Hematopoietic multipotent progenitor cell treated with erythropoietin and hydrocortisone succinate and interleukin-3 and kit ligand, for 4 days (in vitro differentiated cells): ENCODE results near the gene UBE2E1.
A peak's percentile ranks its signal among the peaks of the same experiment; 100 is the strongest.
"Not testable (repeated sequence)": the region's sequence is repeated elsewhere in the genome, so short reads cannot be mapped to it uniquely, and the experiment has no call there.

ENCODE experiments used
- DNase-seq: peaks from one replicate; pipeline ENCODE4 v3.0.0-alpha.2; 2015

Gene UBE2E1

DNA sequence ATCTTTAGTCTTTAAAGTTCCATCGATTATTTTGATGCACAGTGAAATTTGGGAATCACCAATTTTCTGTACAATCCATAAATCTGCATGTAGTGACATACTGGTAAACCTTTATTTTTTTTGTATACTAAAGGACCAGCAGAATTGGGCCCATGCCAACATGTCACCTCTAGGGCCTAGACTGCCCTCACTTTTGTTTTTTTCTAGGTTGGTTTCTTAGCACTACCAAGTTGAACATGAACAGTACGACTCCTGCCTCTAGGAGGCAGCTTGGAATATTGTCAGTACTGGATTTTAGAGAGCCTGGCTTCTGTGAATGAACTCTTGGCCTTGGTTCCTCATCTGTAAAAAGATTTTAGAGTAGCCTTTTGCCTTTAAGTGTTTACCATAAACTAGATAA, 78.7 kb downstream of the UBE2E1 start:
- peak; percentile 44 for DNase-seq

DNA sequence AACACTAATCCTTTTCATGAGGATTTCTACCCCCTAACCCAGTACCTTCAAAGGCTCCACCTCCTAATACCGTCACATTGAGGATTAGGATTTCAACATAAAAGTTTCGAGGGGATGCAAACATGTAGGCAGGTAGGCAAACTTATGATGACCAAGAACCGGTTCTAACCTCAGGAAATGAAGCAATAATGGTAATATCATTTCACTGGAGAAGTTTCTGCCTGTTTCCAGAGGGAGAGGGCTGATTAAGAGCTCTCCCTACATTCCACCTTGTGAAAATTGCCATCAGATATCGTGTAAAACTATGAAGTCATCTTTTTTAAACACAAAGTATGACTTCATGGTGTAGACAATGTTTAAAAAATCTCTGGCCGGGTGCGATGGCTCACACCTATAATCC, 79.5 kb downstream of the UBE2E1 start:
- DNase-seq: no peak

DNA sequence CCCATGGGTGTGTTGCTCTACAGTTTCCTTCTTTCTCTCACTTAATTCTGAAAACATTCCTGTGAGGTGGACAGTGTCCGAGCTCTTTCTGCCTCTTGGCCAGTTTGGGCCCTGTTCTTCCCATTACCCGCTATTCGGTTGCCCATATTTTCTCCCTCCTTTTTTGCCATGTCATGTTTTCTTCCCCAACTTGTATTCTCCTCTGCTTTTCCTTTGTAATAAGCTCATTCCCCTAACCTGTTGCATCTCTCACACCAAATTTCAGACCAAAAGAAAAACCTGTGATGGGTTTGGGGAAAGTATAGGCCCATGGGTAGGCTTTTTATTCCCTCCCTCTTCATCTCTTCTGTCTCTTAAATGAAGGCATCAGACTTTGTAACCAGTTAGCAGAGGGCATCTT, 80.6 kb downstream of the UBE2E1 start:
- no peak for DNase-seq

DNA sequence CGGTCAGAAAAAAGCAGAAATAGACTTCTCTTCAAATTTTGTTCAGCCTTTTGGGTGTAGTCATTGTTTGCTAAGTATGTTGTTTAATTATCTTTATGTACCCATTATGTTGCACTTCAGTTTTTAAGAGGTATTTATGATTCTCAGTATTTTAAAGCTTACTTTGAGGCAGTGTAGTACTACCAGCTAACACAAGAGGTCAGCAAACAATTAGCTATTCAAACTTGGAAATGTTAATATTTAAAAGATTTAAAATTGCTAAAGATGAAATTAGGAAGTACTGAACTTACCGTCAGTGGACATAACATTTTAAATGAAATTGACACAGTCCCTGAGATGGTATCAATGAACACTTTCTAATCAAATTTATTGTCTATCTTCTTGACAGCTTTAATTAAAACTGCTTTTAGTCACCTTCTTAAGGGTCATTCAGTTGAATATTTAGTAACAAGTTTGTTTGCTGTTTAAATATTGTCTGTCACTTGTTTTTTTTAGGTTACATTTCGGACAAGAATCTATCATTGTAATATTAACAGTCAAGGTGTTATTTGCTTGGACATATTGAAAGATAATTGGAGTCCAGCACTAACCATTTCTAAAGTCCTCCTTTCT, 83.0 kb downstream of the UBE2E1 start:
- peak; percentile 70 for DNase-seq

DNA sequence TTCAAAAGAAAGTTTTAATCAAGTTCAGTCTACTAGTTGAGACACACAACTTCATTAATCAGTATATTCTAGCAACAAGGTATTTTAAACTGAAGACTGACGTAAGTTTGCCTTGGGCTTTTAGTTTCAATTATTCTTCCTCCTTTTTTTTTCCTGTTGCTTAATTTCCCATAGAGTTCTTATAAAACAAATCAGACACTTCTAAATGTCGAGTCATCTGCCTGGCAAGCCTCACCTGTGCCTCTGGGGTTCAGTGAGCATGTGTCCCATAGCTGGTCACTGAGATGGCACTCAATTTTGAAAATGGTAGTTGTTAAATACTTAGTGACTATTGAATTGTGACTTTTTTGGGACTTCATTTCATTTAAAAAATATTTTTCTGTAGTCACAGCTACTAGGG, 83.6 kb downstream of the UBE2E1 start:
- DNase-seq: no peak

DNA sequence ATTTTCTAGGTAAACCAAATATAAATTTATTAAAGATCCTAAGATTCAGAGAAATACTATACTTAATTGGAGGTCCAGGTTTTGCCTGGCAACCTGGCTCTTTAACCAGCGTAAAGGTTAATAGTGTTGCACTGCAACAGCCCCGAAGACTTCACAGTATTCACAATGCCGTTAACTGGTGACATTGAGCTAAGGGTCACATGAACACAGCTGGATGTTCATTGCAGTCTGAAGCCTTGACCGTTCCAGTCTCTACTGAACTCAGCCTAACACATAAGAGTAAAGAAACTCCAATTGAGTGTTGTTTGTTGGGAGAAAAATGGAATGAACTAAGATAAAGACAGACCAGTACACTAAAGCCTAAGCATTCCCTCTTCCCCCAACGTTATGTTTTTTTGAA, 84.2 kb downstream of the UBE2E1 start:
- DNase-seq: no peak

DNA sequence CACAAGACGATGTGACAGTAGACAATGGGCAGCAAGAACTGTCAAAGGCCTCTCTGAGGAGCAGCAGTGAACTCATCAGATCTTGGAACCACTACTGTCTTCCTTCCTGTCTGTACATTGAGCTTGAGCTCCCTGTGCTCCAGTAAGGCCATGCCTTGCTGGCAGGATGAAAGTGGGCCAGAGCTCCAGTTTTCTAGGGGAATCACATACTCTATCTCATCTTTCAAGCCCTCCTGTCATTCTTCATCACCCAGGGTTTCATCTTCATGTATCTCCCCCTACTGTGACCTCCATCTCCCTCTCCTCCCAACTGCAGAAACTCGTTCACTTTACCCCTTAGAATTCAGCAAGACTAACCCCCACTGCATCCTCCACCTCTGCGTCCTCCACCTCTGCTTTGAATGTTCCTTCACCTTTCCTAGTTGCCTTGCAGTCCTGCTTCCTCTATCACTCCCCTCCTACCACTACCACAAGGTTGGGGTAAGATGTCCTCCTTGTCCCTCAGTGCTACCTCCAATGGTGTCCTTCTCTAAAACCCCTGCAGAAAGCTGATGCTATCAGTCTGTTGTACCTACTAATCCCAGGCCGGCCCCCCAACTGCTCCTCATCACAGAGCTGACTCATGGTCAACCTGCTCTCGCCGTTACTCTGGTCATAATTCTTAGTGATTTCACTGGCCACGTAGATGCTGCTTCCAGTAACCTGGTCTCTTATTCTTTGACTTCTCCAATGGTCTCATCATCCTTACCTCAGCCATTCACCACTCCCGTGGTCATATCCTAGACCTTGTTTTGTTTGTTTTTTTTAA, 88.7 kb downstream of the UBE2E1 start:
- DNase-seq: peak; percentile 43

DNA sequence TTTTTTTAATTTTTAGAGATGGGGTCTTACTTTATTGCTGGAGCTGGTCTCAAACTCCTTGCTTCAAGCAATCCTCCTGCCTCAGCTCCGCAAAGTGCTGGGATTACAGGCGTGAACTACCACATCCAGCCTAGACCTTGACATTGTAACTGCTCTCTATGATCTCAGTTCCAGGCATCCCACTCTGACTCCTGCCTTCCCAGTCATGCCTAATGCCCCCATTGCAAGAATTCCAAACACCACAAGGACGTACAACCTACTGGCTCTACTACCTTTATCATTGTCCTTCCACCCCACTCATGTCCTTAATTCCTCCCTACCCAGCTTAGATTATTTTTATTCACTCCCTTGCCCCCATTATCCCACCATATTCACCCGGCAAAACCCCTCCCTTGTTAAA, 89.4 kb downstream of the UBE2E1 start:
- DNase-seq: no peak

DNA sequence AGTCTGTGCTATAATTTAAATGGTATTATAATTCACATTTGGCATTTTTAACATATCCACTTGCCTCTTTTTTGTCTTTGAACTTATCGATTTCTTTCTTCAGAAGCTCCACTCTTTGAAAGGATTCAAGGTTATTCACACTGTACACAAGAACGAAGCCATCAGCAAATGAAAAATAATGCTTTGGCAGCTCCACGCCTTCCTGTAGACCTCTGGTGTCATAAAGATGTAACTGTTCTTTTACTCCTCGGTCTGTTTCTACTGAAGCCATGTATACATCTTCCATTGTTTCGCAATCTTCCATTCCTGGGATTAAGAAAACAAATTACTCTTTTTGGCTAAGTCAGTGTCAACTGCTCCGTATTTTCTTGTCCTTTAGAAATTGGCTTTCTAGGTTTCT, 95.0 kb downstream of the UBE2E1 start:
- no peak for DNase-seq

DNA sequence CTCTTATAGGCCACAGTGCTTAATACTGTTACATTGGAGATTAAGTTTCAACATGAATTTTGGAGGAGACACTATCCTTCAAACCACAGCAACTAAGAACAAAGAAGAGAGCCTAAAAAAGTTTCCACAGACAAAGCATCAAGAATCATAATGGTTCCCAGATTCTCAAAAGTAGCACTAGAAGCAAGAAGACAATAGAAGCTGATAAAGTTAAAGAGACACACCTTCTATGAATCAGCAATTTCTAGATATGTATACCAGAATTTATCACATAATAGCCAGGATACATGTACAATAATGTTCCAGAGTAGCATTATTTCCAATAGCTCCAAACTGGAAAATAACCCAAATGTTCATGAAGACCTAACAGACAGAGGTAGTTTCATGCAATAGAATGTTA, 98.8 kb downstream of the UBE2E1 start:
- peak; percentile 46 for DNase-seq

DNA sequence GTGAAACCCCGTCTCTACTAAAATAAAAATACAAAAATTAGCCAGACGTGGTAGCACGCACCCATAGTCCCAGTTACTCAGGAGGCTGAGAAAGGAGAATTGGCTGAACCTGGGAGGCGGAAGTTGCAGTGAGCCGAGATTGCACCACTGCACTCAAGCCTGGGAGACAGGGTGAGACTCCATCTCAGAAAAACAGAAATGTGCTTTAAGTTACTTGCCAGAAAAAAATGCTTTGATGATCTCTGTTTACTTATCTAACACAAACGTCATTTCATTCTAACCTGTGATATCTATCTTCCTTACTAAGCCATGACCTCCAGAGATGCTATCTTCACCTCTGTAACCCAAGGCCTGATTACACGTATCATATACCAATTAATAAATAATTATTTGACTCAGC, 103.6 kb downstream of the UBE2E1 start:
- no peak for DNase-seq

DNA sequence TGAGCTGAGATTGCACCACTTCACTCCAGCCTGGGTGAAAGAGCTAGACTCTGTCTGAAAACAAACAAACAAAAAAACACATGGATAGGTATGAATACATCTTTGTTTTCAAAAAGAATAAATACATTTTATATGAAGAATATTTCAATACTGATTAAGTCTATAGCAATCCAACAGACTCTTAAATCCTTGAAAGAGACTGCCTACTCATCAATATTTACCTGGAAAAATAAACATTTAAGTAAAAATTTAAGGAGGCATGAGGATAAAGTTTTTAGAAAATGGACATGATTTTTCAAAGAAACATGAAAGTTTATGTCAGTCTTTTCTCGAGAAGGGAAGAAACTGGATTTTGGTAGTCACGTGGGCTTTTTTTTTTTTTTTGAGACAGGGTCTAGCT, 105.6 kb downstream of the UBE2E1 start:
- no peak for DNase-seq

DNA sequence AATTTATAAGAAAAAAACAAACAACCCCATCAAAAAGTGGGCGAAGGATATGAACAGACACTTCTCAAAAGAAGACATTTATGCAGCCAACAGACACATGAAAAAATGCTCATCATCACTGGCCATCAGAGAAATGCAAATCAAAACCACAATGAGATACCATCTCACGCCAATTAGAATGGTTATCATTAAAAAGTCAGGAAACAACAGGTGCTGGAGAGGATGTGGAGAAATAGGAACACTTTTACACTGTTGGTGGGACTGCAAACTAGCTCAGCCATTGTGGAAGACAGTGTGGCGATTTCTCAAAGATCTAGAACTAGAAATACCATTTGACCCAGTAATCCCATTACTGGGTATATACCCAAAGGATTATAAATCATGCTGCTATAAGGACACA, 106.6 kb downstream of the UBE2E1 start:
- DNase-seq: not testable (repeated sequence)

DNA sequence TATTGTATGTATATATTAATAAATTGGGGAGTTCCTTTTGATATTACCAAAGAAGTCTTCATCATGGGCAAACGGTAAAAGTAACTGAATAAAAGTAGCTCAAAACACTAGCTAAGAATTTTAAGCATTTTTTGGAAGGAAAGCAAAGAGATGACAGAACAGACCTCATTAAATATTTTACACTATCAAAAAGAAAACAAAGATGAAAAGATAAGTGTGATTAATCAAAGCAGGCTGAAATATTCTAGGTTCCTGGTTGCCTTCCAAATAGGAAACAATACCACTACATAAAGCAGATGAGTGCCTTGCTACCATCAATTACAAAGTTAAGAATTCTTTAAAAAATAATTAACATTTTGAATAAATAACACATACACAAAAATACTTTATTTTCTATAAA, 107.4 kb downstream of the UBE2E1 start:
- no peak for DNase-seq

DNA sequence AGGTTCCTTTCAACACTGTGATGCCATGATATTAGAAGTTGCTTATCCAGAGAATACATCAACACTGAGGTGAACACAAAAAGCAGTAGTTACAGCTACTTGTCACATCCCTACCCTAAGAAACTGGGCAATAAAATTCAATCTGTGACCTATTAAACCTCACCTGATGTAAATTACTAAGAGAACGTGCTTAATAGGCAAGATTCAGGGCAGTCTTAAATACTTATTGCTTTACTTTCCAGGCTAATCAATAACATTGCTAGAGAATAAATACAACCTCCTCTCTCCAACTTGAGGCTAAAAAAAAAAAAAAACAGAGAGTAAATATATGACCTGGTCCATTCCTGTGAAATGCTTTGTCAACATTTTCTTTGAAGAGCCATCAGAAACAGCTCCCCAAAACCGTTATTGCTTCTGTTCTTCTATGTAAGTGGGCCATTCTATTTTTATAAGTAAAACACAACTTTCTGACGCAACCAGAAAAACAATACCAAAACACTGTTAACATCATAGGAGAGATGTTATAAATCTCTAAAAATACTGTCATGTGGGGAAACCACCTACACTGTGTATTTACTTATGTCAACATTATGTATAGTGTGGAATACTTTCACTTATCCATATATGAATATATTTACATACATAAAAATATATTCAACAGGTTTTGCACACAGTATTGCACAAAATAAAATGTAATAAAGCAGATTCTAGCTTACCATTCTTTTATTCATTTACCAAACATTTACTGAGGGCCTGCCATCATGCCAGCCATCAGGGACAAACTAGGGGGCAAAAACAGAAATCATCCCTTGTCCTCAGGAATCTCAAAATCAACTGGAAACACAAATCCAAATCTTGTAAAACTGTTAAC, 108.4 kb downstream of the UBE2E1 start:
- no peak for DNase-seq

DNA sequence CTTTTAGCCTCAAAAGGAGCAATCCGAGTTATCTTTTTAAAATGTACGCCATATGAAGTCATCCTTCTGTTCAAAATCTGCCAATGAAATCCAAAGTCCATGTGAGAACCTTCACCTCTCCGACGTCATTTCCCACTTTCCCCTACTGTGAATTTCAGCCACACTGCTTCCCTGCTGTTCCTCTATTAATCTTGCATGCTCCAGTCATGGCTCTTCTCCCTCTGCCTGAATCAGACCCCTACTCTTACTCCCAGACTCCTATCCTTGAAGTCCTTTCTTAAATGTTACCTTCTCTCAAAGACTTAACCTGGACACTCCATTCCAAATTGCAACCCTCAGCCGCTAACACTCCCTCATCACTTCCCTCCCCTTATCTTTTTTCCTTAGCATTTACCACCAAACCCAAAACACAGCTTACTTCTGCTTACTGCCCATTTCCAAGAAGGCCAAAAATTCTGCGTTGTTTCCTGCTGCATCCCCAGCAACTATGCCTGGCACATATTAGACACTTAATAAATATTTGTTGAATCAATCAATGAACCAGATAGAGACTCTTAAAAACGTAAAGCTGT, 109.9 kb downstream of the UBE2E1 start:
- DNase-seq: peak; percentile 58

DNA sequence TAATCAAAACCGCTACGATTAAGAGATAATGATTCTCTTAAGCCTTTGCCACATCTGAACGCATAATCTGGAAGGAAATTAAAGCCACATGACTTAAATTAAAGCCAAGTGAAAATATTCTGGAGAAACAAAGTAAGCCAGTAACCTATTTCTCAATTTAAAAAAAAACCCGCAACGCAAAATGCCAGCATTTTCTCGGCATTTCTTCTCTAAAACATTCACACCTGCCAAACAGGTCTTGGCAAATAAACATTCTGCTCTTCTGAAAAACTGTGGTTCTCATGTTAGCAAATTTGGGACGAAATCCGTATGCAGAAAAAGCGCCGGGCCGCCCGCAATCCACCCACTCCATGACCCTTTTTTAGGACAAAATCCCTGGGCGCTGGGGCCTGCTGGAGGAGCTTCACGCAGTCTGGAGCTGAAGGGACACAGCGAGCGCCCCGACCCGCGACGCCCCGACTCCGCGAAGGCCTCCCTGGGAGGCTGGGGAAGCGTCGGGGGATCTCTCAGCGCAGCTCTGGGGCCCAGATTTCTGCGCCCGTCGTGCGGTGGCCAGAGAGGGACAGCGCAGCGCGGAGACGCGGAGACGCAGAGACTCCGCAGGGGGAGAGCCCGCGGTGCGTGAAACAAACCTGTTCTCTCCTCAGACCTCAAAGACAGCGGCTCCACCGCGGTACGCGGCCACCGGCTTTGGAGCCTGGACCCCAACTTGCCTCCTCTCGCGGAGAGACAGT, 110.6 kb downstream of the UBE2E1 start:
- DNase-seq: no peak

DNA sequence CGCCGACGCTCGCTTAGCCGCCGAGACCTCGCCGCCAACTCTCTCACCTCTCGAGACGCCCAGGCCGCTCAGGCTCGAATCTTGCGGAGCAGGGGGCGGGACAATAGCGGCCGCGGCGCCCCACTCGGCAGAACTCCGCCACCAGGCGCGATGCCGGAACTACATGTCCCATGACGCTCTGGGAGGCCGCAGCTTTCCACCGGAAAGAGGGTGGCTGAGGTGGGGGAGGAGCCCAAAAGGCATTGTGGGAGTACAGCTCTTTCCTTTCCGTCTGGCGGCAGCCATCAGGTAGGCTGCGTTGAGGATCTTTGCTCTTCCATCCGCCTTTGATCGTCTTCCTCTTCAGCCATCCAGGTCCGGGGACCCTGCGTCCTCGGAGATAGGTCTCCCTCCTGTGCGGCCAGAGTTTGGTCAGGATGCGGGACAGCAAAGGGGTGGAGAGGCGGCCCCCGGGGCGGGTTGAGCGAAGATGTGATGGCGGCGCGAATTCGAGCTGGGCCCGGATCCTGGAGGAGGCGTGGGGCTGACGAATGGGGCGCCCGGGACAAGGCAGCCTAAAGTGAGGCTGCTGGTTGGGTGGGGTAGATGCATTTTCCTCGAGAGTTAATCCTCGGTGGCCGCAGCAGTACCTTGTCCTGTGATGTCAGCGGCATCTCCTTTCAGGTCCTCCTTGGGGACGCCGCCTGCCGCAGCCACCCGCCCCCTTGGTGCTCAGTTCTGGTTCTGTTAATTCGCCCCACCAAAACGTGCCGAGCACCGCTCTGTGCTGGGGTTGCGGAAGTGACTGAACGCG, 111.3 kb downstream of the UBE2E1 start, which contains the start of the genes NKIRAS1 and RPL15:
TSS of gene NKIRAS1 (minus strand) at position 105 of the 793 bp plus-strand sequence. CDS start 6,086 bp downstream, outside the sequence.
TSS of gene RPL15 (plus strand) at position 247 of the 793 bp plus-strand sequence. CDS start 728 bp downstream, outside the sequence.
- peak; percentile 99 for DNase-seq

DNA sequence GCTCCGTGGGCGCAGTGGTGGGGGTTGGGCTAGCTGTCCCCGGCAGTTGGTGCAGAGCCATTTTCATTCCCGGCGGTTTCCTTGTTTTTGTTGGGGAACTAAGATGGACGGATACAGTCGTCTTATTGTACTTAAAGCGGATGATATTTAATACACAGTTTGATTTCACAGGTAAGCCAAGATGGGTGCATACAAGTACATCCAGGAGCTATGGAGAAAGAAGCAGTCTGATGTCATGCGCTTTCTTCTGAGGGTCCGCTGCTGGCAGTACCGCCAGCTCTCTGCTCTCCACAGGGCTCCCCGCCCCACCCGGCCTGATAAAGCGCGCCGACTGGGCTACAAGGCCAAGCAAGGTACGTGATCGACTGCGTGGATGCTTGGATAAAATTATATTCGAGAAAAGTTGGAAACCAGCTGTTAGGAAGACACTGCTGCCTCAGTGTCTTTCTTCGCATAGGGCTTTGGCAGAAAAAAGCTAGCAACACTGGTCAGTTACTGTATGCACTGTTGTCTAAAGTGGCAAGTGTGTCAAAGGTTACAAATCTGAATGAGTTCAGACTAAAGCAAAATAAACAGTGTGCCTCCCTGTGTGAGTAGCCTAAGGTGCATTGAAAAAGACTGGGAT, 112.0 kb downstream of the UBE2E1 start:
- DNase-seq: peak; percentile 88

DNA sequence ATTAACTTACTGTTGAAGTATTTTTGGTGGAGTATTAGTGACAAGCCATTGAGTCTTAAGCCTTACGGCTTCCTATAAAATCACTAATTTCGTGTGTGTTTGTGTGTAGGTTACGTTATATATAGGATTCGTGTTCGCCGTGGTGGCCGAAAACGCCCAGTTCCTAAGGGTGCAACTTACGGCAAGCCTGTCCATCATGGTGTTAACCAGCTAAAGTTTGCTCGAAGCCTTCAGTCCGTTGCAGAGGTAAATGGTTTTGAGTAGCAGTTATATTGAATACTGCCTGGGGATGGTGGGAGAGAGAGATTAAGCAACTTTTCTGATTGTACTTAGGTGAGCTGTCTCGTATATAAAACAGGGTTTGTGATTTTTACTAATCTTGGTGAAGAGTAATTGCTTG, 112.6 kb downstream of the UBE2E1 start:
- DNase-seq: not testable (repeated sequence)

DNA sequence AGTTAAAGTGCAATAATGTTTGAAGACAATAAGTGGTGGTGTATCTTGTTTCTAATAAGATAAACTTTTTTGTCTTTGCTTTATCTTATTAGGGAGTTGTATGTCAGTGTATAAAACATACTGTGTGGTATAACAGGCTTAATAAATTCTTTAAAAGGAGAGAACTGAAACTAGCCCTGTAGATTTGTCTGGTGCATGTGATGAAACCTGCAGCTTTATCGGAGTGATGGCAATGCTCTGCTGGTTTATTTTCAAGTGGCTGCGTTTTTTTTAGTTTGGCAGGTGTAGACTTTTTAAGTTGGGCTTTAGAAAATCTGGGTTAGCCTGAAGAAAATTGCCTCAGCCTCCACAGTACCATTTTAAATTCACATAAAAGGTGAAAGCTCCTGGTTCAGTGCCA, 113.9 kb downstream of the UBE2E1 start:
- DNase-seq: no peak
